Left lobe of liver (tissue), 2 donors: ENCODE data around the gene RXRB. TPM values are rescaled to one million over a fixed set of nuclear protein-coding genes. Genes with fewer than 3 reads are reported as not detected.
"Not testable (repeated sequence)": the region's sequence is repeated elsewhere in the genome, so short reads cannot be mapped to it uniquely, and the experiment has no call there.

Experiments used
- ATAC-seq: fragments of 200-7000 bp; cut with Tn5 transposase; one replicate; pipeline ENCODE4 v1.9.1; 2020; ENCODE audit warnings: mild to moderate bottlenecking, moderate library complexity
- DNase-seq: peaks from one replicate; pipeline ENCODE4 v3.0.0-alpha.2; 2020; ENCODE audit warnings: low spot score
- total RNA-seq: library from RNA; stranded (reverse); gene quantifications from one replicate; pipeline ENCODE4 v1.2.1, GENCODE V29; 2021
- donor health status: DM: no; HTN: no; CAD: no; lungs with moderate emphysema.
- donor health status: DM: no; HTN: yes; CAD: no.

The RXRB gene
- total RNA-seq, result 23.3 TPM

- ATAC-seq (peak; percentile 72), DNase-seq (peak; percentile 99)
These were observed at the start of gene RXRB, which contains the start of gene SLC39A7 for GRCh38 chr6:33200219-33201146. Gene RXRB (minus strand): TSS chr6:33200665. CDS start chr6:33200476, 189 bp downstream. Gene SLC39A7 (plus strand): TSS chr6:33200867. CDS start chr6:33201246, 379 bp downstream.

- no peak for ATAC-seq
- DNase-seq, result no peak
These were observed 49.5 kb upstream of the RXRB start for GRCh38 chr6:33249732-33250630.

- ATAC-seq (peak; percentile 91), DNase-seq (peak; percentile 99)
These were observed 48.7 kb upstream of the RXRB start for GRCh38 chr6:33248932-33249731.

GRCh38 chr6:33248643-33248931 is 48.1 kb upstream of the RXRB start:
- DNase-seq (no peak), ATAC-seq (peak; percentile 7)

GRCh38 chr6:33247977-33248642 is 47.6 kb upstream of the RXRB start:
- DNase-seq, result peak; percentile 88
- peak; percentile 79 for ATAC-seq

GRCh38 chr6:33243476-33243875 is 43.0 kb upstream of the RXRB start:
- DNase-seq, result no peak
- no peak for ATAC-seq

GRCh38 chr6:33241968-33242367 is 41.5 kb upstream of the RXRB start:
- ATAC-seq (no peak), DNase-seq (no peak)

- DNase-seq (no peak), ATAC-seq (no peak)
These were observed 37.3 kb upstream of the RXRB start for GRCh38 chr6:33237741-33238140.

- no peak for DNase-seq
- no peak for ATAC-seq
These were observed 36.4 kb upstream of the RXRB start for GRCh38 chr6:33236852-33237251.

- no peak for DNase-seq
These were observed 35.9 kb upstream of the RXRB start for GRCh38 chr6:33236328-33236727.

GRCh38 chr6:33235221-33235634 is 34.8 kb upstream of the RXRB start:
- DNase-seq (no peak), ATAC-seq (no peak)

More at GRCh38 chr6:33236328-33236727, 35.9 kb upstream of the RXRB start:
- ATAC-seq, result no peak

GRCh38 chr6:33226503-33227120 is 26.1 kb upstream of the RXRB start:
- DNase-seq, ATAC-seq: not testable (repeated sequence)

- ATAC-seq (no peak), DNase-seq (no peak)
These were observed 17.2 kb upstream of the RXRB start for GRCh38 chr6:33217681-33218080.

GRCh38 chr6:33217246-33217645 is 16.8 kb upstream of the RXRB start:
- ATAC-seq, result no peak
- DNase-seq, result no peak

GRCh38 chr6:33216117-33216649 is 15.7 kb upstream of the RXRB start:
- no peak for ATAC-seq
- no peak for DNase-seq

- ATAC-seq (no peak), DNase-seq (no peak)
These were observed 15.0 kb upstream of the RXRB start for GRCh38 chr6:33215271-33216116.

- ATAC-seq (no peak), DNase-seq (no peak)
These were observed 13.5 kb upstream of the RXRB start for GRCh38 chr6:33213989-33214335.

- ATAC-seq (peak; percentile 19), DNase-seq (no peak)
These were observed 12.9 kb upstream of the RXRB start for GRCh38 chr6:33213166-33213988.
